ENCODE measurements around the gene IKBKG. TPM values are rescaled to one million over a fixed set of nuclear protein-coding genes. Genes with fewer than 3 reads are reported as not detected.
A peak's percentile ranks its signal among the peaks of the same experiment; 100 is the strongest.

Gene IKBKG
- total RNA-seq, 3 donors from 2014 or later (not counting 1 experiment from before 2014, with no cell fraction given) = 64.8 to 84.6 (median 84.1) TPM

- peak in 2 of 3 donors; percentile 6 to 8 for ATAC-seq
- peak in 1 of 2 donors; percentile 54 for DNase-seq
- Histone ChIP-seq H3K27me3 (ENCODE audit: control insufficient read depth, insufficient read depth, low read length) (no peaks in the 10 kb centered on the region), H3K4me3 (ENCODE audit: low read length) (no peak overlapping the region), H3K36me3 (ENCODE audit: control insufficient read depth, insufficient read depth, low read length) (peaks cover 3% of the 10 kb centered on the region), H3K9me3 (ENCODE audit: control insufficient read depth, insufficient read depth, low read length) (no peaks in the 10 kb centered on the region), H3K4me1 (ENCODE audit: control insufficient read depth, insufficient read depth, low read length) (peaks cover 74% of the 10 kb centered on the region), H3K27ac (ENCODE audit: low read length) (peak overlapping the region; percentile 91)
- Mint-ChIP-seq H3K4me3 (peak overlapping the region; percentile 81), H3K36me3 (no peaks in the 10 kb centered on the region), H3K27me3 (ENCODE audit: low read depth in 2 of 2) (no peaks in the 10 kb centered on the region), H3K9me3 (no peaks in the 10 kb centered on the region), H3K4me1 (peaks cover 31 to 44% of the 10 kb centered on the region in 2 donors), H3K27ac (peak overlapping the region; percentile 93 to 94)
- intact Hi-C loops (cut with micrococcal nuclease) = no loop called here
- 6% methylated on average over 19 of the region's 20 CpGs for WGBS (ENCODE audit: insufficient coverage)
- no peak for TF ChIP-seq CTCF (IDR thresholded peaks at IDR 0.05)
Observed at GRCh38 chrX:154542723-154543424, 4.5 kb upstream of the IKBKG start.

- H3K4me1 Mint-ChIP-seq = peaks cover 25 to 52% of the 10 kb centered on the region in 2 donors
Observed at GRCh38 chrX:154545673-154546274, 1.6 kb upstream of the IKBKG start.

GRCh38 chrX:154546354-154547244, 821 bp upstream of the IKBKG start, which contains the start of gene G6PD:
G6PD (minus strand) TSS chrX:154546846; CDS start chrX:154546155, 691 bp downstream.
- Mint-ChIP-seq H3K4me1 (peaks cover 26 to 56% of the 10 kb centered on the region in 2 donors), H3K9me3 (no peaks in the 10 kb centered on the region), H3K36me3 (no peaks in the 10 kb centered on the region), H3K27me3 (ENCODE audit: low read depth in 2 of 2) (no peaks in the 10 kb centered on the region), H3K4me3 (peak within 1 kb of the TSS; percentile 87), H3K27ac (peak within 1 kb of the TSS; percentile 90 to 93)
- WGBS (ENCODE audit: insufficient coverage) = under 1% methylated on average over 91 of the region's 92 CpGs
- DNase-seq (peak in 1 of 2 donors; percentile 85), ATAC-seq (peak; percentile 63 to 80 (median 68))
- H3K9me3 ChIP-seq (ENCODE audit: control insufficient read depth, insufficient read depth, low read length) = no peaks in the 10 kb centered on the region
- peak; percentile 11 for TF ChIP-seq CTCF (IDR thresholded peaks at IDR 0.05)
- no peaks in the 10 kb centered on the region for H3K27me3 ChIP-seq (ENCODE audit: control insufficient read depth, insufficient read depth, low read length)
- H3K4me1 ChIP-seq (ENCODE audit: control insufficient read depth, insufficient read depth, low read length) = peaks cover 68% of the 10 kb centered on the region
- H3K36me3 ChIP-seq (ENCODE audit: control insufficient read depth, insufficient read depth, low read length) = peaks cover 3% of the 10 kb centered on the region
- peak within 1 kb of the TSS; percentile 87 for H3K4me3 ChIP-seq (ENCODE audit: low read length)
- intact Hi-C loops (cut with micrococcal nuclease) = no loop called here
- peak within 1 kb of the TSS; percentile 91 for H3K27ac ChIP-seq (ENCODE audit: low read length)

More at GRCh38 chrX:154545673-154546274, 1.6 kb upstream of the IKBKG start:
- Mint-ChIP-seq H3K36me3 (no peaks in the 10 kb centered on the region), H3K27ac (peak overlapping the region; percentile 90 to 93), H3K9me3 (no peaks in the 10 kb centered on the region), H3K27me3 (ENCODE audit: low read depth in 2 of 2) (no peaks in the 10 kb centered on the region), H3K4me3 (peak overlapping the region; percentile 75)
- Histone ChIP-seq H3K27ac (ENCODE audit: low read length) (peak overlapping the region; percentile 71), H3K27me3 (ENCODE audit: control insufficient read depth, insufficient read depth, low read length) (no peaks in the 10 kb centered on the region), H3K4me3 (ENCODE audit: low read length) (peak overlapping the region; percentile 51), H3K4me1 (ENCODE audit: control insufficient read depth, insufficient read depth, low read length) (peaks cover 71% of the 10 kb centered on the region), H3K36me3 (ENCODE audit: control insufficient read depth, insufficient read depth, low read length) (peaks cover 3% of the 10 kb centered on the region), H3K9me3 (ENCODE audit: control insufficient read depth, insufficient read depth, low read length) (no peaks in the 10 kb centered on the region)
- no peak for TF ChIP-seq CTCF (IDR thresholded peaks at IDR 0.05)
- intact Hi-C loops (cut with micrococcal nuclease) = no loop called here
- ATAC-seq = no peak
- DNase-seq = no peak
- 96% methylated on average over 16 of the region's 17 CpGs for WGBS (ENCODE audit: insufficient coverage)

Measured in natural killer cell (primary cell).